GM18873 (cell line): ENCODE results near the gene RELA.
"Not testable (repeated sequence)": the region's sequence is repeated elsewhere in the genome, so short reads cannot be mapped to it uniquely, and the experiment has no call there.

ENCODE experiments used
- ATAC-seq: cut with Tn5 transposase; IDR thresholded peaks from one replicate; pipeline ENCODE4 v1.9.1; 2021; ENCODE audit warnings: mild to moderate bottlenecking, moderate library complexity, moderate number of reproducible peaks; ENCODE audit not compliant: unreplicated experiment, low FRiP score

The RELA gene

GRCh38 chr11:65672982-65673381 is 10.3 kb upstream of the RELA start:
- no peak for ATAC-seq

GRCh38 chr11:65672180-65672860 is 9.6 kb upstream of the RELA start:
- ATAC-seq = no peak

- ATAC-seq = no peak
Measured at GRCh38 chr11:65663639-65664200, 1.0 kb upstream of the RELA start.

- ATAC-seq = no peak
Measured at GRCh38 chr11:65662247-65662798, 393 bp downstream of the RELA start.

GRCh38 chr11:65661599-65662246 is 993 bp downstream of the RELA start:
- no peak for ATAC-seq

- ATAC-seq = not testable (repeated sequence)
Measured at GRCh38 chr11:65660908-65661307, 1.8 kb downstream of the RELA start.

GRCh38 chr11:65660038-65660437 is 2.7 kb downstream of the RELA start:
- no peak for ATAC-seq

- ATAC-seq = no peak
Measured at GRCh38 chr11:65658174-65659021, 4.3 kb downstream of the RELA start.

GRCh38 chr11:65657426-65657825 is 5.3 kb downstream of the RELA start:
- no peak for ATAC-seq

GRCh38 chr11:65655570-65656332 is 7.0 kb downstream of the RELA start:
- no peak for ATAC-seq

GRCh38 chr11:65654375-65655349 is 8.1 kb downstream of the RELA start:
- ATAC-seq = no peak

GRCh38 chr11:65653229-65654225 is 9.2 kb downstream of the RELA start:
- no peak for ATAC-seq

- ATAC-seq = peak; percentile 49
Measured at GRCh38 chr11:65652511-65653228, 10.0 kb downstream of the RELA start.

- no peak for ATAC-seq
Measured at GRCh38 chr11:65651589-65652510, 10.9 kb downstream of the RELA start.

GRCh38 chr11:65651339-65651588 is 11.5 kb downstream of the RELA start:
- no peak for ATAC-seq
